Neural progenitor cell (in vitro differentiated cells): ENCODE results near the gene CCDC78.

ENCODE experiments used
- CTCF ChIP-seq: fragments of 200-600 bp; sonication (generic); IDR thresholded peaks from 2 replicates; pipeline ENCODE4 v1.5.1; 2017; ENCODE audit warnings: antibody characterized with exemption, mild to moderate bottlenecking
- EZH2 ChIP-seq: fragments of 200-600 bp; sonication (generic); IDR thresholded peaks from 2 replicates; pipeline ENCODE4 v1.6.1; 2017; ENCODE audit warnings: antibody characterized with exemption, mild to moderate bottlenecking, moderate library complexity

- no peak for TF ChIP-seq CTCF
- TF ChIP-seq EZH2: peak; percentile 78
Measured at GRCh38 chr16:694863-695354, 31.3 kb downstream of the CCDC78 start.
